A549 (cell line): ENCODE measurements around the gene SLC6A18.

Experiments used
- CTCF ChIP-seq: fragments of >200 bp; sonication (Bioruptor Twin); formaldehyde crosslinking; IDR thresholded peaks from 3 replicates; pipeline ENCODE4 v1.5.1; 2016
- ELK1 ChIP-seq: fragments of 150-350 bp; IDR thresholded peaks from 2 replicates; pipeline ENCODE4 v1.6.1; 2014; ENCODE audit warnings: low read depth, mild to moderate bottlenecking, low read length
- EP300 ChIP-seq, 2 experiments: fragments of >200 bp; sonication (Bioruptor Twin); formaldehyde crosslinking; IDR thresholded peaks; 2 replicates in 1 of 2; 3 replicates in 1 of 2; pipeline ENCODE4 v1.6.1; 2016 to 2017
- KDM1A ChIP-seq: fragments of 200-600 bp; sonication (generic); IDR thresholded peaks from 2 replicates; pipeline ENCODE4 v1.6.1; 2016; ENCODE audit warnings: low read depth, mild to moderate bottlenecking
- POLR2A ChIP-seq: IDR thresholded peaks from 2 replicates; pipeline ENCODE4 v1.6.1; 2012; ENCODE audit warnings: mild to moderate bottlenecking, low read length
- POLR2AphosphoS2 ChIP-seq: conservative IDR thresholded peaks from 2 replicates; pipeline ENCODE4 v1.6.1; 2012; ENCODE audit warnings: low read length, improper control_type of control experiment, inconsistent platforms
- SREBF2 ChIP-seq: fragments of 450-650 bp; IDR thresholded peaks from 2 replicates; pipeline ENCODE4 v1.6.1; 2014; ENCODE audit warnings: mild to moderate bottlenecking, moderate library complexity

- TF ChIP-seq CTCF (no peak), KDM1A (no peak), ELK1 (no peak), POLR2A (no peak), SREBF2 (no peak), POLR2AphosphoS2 (no peak), EP300 (IDR thresholded peaks at IDR 0.05) (no peak)
These were observed 4.6 kb downstream of the SLC6A18 start for GRCh38 chr5:1229822-1230221.
